Hypothalamus (tissue), 51 donors: ENCODE data around the gene G2E3.
"Not testable (repeated sequence)": the region's sequence is repeated elsewhere in the genome, so short reads cannot be mapped to it uniquely, and the experiment has no call there.

Experiments used
- DNase-seq, 51 donors: peaks; one replicate each; lab custom pipeline; 2025; lab: John Stamatoyannopoulos, UW

The G2E3 gene

GRCh38 chr14:30559638-30560091 lies 707 bp downstream of the G2E3 start:
- DNase-seq: peak in 2 of 51 donors; percentile 16 to 39

GRCh38 chr14:30560581-30560980 lies 1.6 kb downstream of the G2E3 start:
- no peak for DNase-seq

GRCh38 chr14:30564235-30564867 lies 5.4 kb downstream of the G2E3 start:
- no peak for DNase-seq

- DNase-seq: no peak
Observed at GRCh38 chr14:30564868-30565248, 5.9 kb downstream of the G2E3 start.

- no peak for DNase-seq
Observed at GRCh38 chr14:30569216-30569902, 10.4 kb downstream of the G2E3 start.

- no peak for DNase-seq
Observed at GRCh38 chr14:30569903-30570226, 10.9 kb downstream of the G2E3 start.

GRCh38 chr14:30572237-30572636 lies 13.3 kb downstream of the G2E3 start:
- DNase-seq: no peak

GRCh38 chr14:30572771-30573170 lies 13.8 kb downstream of the G2E3 start:
- DNase-seq: no peak

- no peak for DNase-seq
Observed at GRCh38 chr14:30573226-30573814, 14.4 kb downstream of the G2E3 start.

GRCh38 chr14:30573966-30574365 lies 15.0 kb downstream of the G2E3 start:
- DNase-seq: no peak

GRCh38 chr14:30574777-30575176 lies 15.8 kb downstream of the G2E3 start:
- DNase-seq: not testable (repeated sequence)

GRCh38 chr14:30576333-30576732 lies 17.4 kb downstream of the G2E3 start:
- not testable (repeated sequence) for DNase-seq

- DNase-seq: no peak
Observed at GRCh38 chr14:30580616-30581282, 21.8 kb downstream of the G2E3 start.

- DNase-seq: no peak
Observed at GRCh38 chr14:30581283-30581625, 22.3 kb downstream of the G2E3 start.

- DNase-seq: no peak
Observed at GRCh38 chr14:30582376-30582775, 23.4 kb downstream of the G2E3 start.

GRCh38 chr14:30584058-30584630 lies 25.2 kb downstream of the G2E3 start:
- DNase-seq: no peak

GRCh38 chr14:30585204-30585603 lies 26.2 kb downstream of the G2E3 start:
- no peak for DNase-seq

GRCh38 chr14:30587141-30587540 lies 28.2 kb downstream of the G2E3 start:
- no peak for DNase-seq

GRCh38 chr14:30588873-30589272 lies 29.9 kb downstream of the G2E3 start:
- DNase-seq: no peak

- DNase-seq: no peak
Observed at GRCh38 chr14:30596935-30597334, 38.0 kb downstream of the G2E3 start.

- no peak for DNase-seq
Observed at GRCh38 chr14:30597504-30597903, 38.5 kb downstream of the G2E3 start.
